ENCODE measurements around the gene PABPC3.

The PABPC3 gene

DNA sequence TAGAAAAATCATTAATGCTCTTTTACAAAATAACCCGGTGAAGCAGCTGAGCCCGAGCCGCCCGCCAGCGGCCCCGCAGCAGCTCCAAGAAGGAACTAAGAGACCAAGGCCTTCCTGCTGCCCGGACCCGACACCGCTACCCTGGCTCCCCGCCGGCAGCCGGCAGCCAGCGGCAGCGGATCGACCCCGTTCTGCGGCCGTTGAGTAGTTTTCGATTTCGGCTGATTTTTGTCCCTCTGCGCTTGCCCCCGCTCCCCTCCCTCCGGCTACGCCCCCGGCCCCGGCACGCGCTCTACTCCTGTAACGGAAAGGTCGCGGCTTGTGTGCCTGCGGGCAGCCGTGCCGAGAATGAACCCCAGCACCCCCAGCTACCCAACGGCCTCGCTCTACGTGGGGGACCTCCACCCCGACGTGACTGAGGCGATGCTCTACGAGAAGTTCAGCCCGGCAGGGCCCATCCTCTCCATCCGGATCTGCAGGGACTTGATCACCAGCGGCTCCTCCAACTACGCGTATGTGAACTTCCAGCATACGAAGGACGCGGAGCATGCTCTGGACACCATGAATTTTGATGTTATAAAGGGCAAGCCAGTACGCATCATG lies at the start of gene PABPC3:
PABPC3 (plus strand) TSS at position 286 of the 603 bp plus-strand sequence; CDS start at position 349, 63 bp downstream.
- no peak for FAIRE-seq

DNA sequence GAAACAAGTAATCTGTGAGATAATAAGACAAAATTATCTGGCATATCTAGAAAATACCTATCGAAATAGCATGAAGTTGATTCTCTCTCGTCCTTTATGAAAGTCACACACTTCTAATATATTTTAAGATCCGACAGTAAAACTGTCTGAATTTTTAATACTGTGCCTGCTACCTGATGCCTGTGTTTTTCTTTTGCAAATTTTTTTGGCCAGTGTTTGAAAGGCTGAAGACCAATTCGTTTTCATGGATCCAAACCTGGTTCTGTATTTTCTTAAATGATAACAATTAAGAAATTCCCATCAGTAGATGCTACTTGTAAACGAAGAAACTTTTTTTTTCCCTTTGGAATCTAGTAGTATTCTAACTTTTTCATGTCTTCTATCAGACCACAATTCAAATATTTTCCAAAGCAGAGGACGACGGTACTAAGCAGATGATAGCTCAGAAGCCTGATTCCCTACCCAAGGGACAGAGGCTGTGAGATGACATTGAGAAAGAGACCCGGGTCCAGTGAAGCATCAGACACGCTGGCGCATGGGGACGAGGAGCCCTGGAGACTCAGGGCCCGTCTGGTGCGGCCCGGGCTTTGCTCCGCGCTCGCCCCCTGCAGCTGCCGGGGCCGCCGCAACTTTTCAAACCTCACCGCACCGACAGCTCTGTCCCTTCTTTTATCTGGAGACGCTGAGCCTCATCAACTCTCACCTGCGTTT lies 49.5 kb upstream of the PABPC3 start:
- FAIRE-seq: no peak

DNA sequence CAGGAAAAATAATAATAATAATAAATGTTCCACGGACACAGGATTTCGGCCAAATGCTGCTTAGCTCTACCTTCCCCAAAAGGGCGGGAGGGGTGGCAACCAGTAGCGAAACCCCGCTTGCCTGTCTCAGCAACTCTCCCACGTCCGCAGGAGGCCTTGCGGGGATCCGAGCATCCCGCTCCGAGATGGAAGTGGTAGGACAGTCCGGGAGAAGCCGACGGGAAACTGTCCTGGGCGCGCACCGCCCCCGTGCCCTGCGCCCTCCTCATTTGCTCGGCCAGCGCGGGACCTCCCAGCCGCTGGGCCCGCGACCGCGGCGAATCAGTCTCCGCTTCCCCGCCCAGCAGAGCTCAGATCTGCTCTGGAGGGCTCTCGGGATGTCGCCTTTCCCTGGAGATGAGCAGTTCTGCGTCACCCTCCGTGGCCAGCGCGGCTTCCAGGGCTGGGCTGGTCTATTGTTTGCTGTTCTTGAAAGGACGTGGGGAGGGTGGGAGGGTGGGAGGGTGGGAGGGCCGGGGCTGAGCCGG lies 48.9 kb upstream of the PABPC3 start:
- no peak for FAIRE-seq

DNA sequence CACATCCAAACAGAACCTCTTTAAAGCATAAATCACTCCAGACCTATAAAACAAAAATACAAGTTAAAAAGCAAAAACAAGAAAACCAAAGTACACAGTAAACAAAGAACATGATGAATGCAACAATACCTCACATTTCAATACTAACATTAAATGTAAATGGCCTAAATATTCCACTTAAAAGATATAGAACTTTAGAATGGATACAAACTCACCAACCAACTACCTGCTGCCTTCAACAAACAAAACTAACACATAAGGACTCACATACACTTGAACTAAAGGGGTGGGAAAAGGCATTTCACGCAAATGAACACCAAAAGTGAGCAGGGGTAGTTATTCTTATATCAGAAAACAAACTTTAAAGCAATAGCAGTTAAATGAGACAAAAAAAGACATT lies 44.9 kb upstream of the PABPC3 start:
- FAIRE-seq: no peak

DNA sequence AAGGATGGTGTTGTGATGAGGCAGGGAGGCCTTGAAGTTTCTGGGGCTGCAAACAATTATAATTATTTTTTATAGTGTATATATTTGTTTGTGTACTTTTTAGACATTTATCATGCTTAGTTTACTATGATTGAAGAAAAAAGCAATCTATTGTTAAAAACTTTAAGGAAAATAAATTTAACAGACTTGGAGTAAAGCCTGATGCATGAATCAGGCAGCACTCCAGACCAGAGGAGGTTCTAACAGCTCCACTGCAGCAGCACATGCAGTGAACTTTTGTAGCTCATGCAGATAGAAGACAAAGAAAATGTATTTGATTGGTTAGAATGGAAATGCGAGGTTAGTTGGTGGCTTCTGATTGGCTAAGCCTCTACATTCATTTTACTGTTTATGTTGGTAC lies 36.8 kb upstream of the PABPC3 start:
- FAIRE-seq: no peak

DNA sequence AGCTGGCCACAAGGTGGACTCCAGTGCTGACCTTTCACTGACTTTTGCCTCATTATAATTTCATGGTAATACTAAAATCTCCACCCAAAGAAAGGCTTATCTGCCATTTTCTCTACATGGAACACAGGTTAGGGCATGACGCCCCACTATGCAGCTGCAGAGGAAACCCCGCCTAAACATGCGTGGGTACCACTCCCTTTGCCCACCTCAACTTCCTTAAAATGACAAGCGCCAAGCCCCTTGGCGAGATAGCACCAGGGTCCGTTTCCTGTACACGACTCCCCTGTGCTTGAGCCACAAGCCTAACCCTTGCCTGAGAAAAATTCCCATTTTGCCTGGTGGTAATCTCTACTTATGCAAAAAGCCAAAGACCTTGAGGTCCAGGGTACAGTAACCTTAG lies 36.0 kb upstream of the PABPC3 start:
- no peak for FAIRE-seq

DNA sequence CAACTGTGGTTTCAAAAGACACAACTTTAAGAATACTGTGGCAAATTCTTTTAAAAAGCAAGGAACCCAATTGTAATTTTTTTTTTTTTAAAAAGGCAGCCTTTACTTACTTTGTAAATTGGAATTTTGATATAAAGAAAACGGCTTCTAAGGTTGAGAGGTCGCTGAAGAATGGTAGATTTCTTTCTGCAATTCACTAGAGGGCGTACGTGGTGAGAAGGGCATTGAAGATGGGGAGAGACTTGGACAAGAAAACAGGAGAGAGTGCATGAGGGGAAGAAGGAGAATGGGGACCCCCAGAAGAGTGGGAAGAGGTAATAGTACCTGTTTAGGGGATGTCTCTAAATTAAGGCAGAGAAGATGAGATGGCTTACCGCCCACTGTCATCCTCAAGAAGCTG lies 33.5 kb upstream of the PABPC3 start:
- FAIRE-seq: no peak

DNA sequence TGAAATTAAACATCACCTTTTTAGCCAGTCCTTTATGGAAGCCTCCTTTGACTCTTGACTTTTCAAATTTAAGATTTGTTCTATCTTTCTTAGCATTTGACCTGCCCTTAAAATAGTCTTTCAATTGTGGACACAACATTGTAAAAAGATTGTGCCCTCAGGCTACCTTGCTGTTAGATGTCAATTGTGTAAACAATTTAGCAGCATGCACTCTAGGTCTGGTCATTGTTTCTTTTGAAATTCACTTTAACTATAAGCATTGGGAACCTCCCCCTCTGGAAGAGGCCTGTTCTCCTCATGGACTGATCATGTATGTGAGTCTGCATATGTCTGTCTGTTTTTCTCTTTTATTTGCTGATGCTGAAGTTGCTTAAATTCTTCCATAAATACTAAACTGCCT lies 31.5 kb upstream of the PABPC3 start:
- FAIRE-seq: no peak

DNA sequence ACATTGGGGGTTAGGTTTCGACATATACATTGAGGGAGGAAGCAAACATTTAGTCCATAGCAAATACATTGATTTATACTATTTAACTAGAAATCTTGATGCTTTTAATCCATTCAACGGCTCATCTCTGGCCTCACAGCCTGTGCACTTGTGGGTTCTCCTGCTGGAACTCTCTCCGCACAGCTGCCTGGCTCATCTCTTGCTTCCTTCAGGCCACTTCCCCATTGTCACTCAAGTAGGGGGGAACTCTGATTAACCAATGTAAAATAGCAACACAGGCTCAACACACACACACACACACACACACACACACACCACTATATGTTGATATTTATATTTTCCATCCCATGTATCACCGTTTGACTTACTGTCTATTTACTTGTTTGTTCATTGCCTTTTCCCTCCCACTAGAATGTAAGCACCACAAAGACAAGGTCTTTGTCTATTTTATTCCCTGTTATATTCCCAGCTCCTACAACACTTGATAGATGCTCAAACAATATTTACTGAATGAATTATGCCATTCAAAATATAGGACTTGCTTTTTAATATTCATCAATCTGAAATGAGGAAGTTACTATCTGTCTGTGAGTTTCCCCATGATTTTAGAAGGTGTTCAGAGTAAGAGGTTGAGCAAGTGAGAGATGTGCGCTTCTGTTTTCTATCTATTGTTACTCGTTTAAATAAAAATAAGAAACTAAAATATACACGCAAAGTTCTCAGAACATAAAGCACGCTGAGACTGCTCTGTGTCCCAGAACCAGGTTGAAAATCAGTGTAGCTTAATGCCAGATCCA lies 29.8 kb upstream of the PABPC3 start:
- no peak for FAIRE-seq

DNA sequence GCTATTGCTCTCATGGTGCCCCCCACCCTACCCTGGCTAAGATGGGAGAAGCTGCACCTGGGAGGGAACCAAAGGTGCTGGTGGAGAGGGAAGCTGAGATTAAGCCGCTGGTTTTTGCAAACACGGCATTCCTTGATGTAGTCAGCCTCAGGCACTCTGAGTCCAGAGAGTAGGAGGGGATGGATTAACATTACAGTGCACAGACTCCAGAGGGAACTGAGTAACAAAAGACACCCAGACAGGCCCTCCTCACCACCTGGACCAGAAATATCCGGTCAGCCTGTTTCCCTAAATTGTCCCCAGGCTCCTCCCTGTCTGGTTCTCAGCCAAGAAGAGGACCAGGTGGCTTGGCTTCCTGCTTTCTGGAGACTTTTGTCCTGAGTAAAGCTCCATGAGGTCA lies 28.9 kb upstream of the PABPC3 start:
- no peak for FAIRE-seq

DNA sequence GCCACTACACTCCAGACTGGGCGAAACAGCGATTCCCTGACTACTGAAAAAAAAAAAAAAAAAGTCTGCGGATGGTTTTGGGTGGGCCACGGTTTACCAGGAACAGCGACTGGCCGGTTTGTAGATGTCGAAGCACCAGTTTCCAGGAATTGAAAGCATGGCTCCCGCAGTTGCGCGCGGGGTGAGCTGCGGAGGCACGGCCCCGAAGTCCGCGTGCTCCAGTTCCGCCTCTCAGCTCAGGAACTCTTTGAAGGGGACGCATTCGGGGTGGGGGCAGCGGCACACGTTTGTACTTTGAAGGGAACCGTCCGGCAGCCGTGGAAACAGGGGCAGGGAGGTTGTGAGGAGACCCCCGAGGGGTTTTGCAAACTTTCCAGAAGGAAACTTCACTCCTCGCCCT lies 27.1 kb upstream of the PABPC3 start:
- FAIRE-seq: no peak

DNA sequence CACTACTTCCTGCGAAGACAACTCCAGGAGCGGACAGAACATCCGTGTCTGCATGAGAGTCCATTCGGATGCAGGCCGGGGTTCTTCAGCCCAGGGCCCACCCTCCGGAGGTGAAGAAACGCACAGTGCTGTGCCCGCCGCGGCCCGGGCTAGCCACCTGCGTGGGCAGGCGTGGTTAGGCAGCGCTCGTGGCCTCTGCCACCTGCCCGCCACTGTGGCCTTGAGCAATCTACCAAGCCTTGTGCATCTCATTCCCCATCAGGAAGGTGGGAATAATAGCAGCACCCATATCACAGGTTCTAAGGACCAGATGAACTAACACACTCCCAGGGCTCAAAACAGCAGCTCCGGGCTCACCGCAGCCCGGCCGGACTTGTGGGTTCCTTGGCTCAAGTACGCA lies 26.7 kb upstream of the PABPC3 start:
- no peak for FAIRE-seq

DNA sequence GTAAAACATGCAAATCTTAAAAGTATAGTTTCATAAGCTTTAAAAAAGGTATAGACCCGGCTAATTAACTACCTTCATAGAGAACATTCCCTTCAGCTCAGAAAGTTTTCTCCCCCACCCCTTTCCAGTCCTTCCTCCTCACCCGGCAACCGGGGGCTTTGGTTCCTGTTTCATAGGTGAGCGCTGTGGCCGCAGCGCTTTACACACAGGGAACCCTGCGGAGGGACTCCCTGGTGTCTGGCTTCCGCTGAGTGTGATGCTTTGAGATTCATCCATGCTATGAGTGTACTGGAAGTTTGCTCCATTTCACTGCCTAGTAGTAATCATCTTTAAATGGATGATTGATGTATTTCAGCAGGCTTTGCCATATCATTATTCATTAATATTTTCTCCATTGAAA lies 26.0 kb upstream of the PABPC3 start:
- FAIRE-seq: no peak

DNA sequence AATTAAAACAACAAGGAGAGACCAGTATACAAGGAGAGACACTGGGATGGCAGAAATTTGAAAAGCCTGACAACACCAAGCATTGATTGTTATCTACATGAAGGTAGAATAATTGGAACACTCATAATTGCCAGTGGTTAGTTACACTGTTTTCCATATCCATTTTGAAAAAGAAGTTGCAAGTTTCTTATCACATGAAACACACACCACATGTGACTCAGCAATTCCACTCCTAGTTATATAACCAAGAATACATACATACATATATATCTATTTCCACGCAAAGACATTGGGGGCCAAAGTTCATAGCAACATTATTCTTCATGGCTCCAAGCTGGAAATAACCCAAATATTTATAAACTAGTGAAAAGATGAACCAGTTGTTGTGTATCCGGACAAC lies 15.2 kb upstream of the PABPC3 start:
- no peak for FAIRE-seq

DNA sequence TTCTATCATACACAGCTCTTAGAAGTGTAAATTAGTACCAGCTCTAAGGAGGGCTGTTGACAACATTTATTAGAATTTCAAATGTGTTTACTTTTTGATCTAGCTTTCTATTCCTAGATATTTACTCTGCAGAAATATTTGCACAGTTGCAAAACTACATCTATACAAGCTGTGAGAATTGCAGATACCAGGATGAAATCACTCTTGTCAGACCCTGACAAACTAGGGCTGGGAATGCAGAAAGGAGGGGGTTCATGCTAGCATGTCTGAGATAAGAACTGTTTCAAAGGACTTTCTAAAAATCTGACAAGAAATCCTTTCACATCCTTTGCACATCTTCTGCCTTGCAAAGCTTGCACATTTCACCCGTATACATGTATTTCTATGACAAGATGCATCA lies 11.8 kb upstream of the PABPC3 start:
- FAIRE-seq: no peak

DNA sequence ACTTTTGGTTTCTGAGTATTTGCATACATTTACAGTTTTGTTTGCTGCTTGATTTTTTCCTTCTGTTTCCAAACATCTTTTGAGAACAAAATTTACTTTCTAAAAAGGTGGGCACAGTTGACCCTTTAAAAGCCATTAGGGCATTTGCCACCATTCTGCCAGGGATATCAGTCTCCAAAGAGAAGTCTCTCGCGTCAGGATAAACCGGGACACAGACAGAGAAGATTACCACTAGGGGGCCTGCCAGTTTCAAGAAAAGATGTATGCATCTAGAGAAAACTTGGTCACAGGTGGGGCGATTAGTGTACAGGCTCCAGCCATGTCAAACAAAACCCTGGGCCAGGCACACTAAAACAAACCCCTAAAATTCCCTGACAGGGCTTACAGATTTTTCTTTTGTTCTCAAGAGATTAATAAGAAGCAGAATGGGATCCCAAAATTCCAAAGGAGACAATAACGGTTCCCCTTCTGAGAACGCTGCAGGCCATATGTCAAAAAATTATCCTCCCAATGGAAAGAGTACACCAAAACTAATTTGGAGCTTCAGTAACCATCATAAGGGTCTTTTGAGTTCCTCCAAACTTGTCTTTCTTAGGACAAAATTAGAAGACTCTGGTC lies 10.7 kb upstream of the PABPC3 start:
- no peak for FAIRE-seq

DNA sequence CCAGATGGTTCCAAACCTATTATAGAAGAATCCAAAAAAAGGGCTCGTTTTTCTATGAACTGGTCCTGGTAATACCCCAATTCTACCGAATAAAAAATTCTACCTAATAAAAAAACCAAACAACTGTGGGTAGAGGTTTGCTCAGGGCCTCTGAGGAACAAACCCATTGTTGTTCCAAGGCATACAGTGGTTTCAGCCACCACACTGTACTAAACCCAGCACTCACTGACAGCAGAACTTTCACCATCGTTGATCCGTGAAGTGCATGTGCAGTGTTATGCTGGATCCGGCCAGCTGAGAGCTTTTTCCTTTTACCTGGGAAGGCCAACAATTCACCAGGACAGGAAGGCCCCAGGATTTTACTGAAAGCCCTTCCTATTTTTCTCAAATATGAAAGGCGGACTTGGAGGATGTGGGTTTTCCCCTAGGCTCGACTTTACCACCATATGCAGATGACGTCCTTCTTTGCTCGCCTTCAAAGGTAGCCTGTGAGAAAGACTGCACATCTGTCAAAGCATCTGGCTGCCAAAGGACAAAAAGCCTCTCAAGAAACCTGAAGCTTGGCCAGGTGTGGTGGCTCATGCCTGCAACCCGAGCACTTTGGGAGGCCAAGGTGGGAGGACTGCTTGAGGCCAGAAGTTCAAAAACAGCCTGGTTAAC lies 7.2 kb upstream of the PABPC3 start:
- no peak for FAIRE-seq

DNA sequence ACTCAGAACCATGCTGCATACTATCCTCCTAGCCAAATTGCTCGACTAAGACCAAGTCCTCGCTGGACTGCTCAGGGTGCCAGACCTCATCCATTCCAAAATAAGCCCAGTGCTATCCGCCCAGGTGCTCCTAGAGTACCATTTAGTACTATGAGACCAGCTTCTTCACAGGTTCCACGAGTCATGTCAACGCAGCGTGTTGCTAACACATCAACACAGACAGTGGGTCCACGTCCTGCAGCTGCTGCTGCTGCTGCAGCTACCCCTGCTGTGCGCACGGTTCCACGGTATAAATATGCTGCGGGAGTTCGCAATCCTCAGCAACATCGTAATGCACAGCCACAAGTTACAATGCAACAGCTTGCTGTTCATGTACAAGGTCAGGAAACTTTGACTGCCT lies 1.5 kb downstream of the PABPC3 start:
- FAIRE-seq: no peak

DNA sequence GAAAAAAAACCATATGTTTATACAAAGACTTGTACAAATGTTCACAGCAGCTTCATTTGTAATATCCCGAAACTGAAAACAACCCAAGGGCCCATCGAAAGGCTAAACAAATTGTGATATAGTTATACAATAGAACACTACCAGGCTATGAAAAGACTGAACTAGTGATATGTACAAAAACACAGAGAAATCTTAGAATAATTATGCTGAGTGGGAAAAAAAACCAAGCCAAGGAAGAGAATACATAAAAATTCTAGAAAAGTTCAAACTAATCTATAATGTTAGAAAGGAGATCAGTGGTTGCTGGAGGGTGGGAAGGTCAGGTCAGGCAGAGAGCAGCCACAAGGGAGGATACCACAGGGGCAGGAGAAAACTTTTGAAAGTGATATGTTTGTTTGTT lies 7.8 kb downstream of the PABPC3 start:
- FAIRE-seq: no peak

DNA sequence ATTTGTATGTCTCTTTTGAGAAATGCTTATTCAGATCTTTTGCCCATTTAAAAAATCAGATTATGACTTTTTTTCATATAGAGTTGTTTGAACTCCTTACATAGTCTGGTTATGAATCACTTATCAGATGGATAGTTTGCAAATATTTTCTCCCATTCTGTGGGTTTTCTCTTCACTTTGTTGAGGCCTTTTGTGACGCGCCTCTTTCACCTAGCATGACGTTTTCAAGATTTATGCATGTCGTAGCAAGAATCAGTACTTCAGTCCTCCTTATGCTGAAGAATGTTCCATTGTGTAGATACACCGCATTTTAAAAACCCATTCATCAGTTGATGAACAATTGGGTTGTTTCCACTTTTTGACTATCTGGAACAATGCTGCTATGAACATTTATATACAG lies 13.4 kb downstream of the PABPC3 start:
- FAIRE-seq: no peak

DNA sequence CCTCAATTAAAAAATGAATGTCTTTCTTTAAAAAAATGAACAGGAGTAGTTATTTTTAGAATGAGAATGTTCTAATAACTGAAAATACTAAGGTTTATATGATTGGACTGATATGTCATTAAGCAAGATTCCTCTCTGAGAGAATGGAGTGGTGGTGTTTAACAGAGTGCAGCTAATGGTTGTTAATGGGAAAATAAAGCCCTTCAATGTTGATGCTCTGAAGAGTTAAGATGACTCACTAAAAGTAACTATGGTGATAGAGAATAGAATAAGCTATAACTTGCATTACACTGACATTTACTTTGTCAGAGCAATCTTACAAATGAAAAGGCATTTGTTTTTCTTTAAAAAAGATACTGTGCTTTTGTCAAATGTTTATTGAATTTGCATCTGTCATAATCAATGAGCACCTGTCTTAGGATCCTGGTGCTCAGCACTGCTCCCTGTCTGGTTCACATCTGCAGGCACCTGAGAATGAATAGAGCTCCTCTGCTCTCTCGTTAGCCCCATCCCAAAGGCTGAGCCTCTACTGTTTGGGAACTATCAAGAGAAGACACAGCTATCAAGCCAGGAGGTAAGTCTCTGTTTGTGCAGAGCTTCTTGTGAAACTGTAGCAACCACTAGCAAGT lies 15.1 kb downstream of the PABPC3 start:
- FAIRE-seq: no peak

DNA sequence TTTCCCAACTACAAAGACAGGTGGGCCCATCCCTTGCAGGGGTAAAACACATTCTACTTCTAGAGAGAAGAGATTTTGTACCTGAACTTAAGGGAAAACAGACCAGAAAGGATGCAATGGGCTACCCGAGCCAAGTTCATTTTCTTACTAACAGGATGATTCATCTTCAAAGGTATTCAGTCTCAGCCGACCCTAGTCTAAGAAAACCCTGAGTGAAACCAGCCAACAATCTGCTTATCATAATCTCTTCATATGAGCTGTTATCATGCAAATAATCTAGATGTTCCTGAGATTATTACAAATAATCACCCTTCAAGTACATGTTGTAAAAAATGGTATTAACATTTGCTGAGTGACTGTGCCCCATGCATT lies 15.6 kb downstream of the PABPC3 start:
- no peak for FAIRE-seq
